Activated naive CD8-positive, alpha-beta T cell treated with anti-CD3 and anti-CD28 coated beads, Interleukin-2, amount 50 U/mL, for 24 hours (primary cell): ENCODE data around the gene TAF6.
"Not testable (repeated sequence)": the region's sequence is repeated elsewhere in the genome, so short reads cannot be mapped to it uniquely, and the experiment has no call there.

Experiments used
- ATAC-seq: fragments of 150-1000 bp; cut with Tn5 transposase; one replicate; pipeline ENCODE4 v1.10.0; 2021
- DNase-seq: peaks from one replicate; pipeline ENCODE4 v3.0.0; 2021
- H3K27ac Mint-ChIP-seq: one replicate; pipeline ENCODE4 v1.8.0; 2021; ENCODE audit warnings: mild to moderate bottlenecking, mixed read lengths
- H3K27me3 Mint-ChIP-seq: one replicate; pipeline ENCODE4 v1.8.0; 2021; ENCODE audit warnings: mixed read lengths
- H3K36me3 Mint-ChIP-seq: one replicate; pipeline ENCODE4 v1.8.0; 2021; ENCODE audit warnings: low read depth, mixed read lengths
- H3K4me1 Mint-ChIP-seq: one replicate; pipeline ENCODE4 v1.8.0; 2021; ENCODE audit warnings: mixed read lengths
- H3K4me3 Mint-ChIP-seq: one replicate; pipeline ENCODE4 v1.8.0; 2021; ENCODE audit warnings: mild to moderate bottlenecking, moderate library complexity, mixed read lengths
- H3K9me3 Mint-ChIP-seq: one replicate; pipeline ENCODE4 v1.8.0; 2021; ENCODE audit warnings: mixed read lengths

Gene TAF6

DNA sequence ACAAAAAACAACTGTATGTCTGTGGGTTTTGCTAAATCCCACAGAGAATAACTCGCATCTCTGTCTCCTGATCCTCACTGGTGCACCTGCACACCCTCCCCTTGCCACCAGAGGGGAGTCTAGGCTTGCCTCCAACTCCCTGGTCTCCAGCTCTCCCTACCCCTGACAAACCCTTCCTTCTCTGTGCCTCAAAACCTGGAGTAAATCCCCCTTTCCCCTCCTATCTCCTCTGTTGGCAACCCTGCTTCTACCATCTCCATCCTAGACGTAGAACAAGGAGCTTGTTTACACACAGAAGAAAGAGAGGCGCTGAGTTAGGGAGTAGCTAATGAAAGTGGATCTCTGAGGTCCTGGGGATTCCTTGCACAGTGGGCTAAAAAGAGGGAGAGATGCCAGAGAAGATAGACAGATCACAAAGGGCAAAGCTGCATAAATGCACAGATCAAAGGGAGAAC, 13.6 kb upstream of the TAF6 start:
- Mint-ChIP-seq H3K27ac (no peak overlapping the region), H3K27me3 (no peaks in the 10 kb centered on the region), H3K4me3 (no peak overlapping the region), H3K4me1 (peaks cover 22% of the 10 kb centered on the region), H3K36me3 (no peaks in the 10 kb centered on the region), H3K9me3 (no peaks in the 10 kb centered on the region)
- ATAC-seq (peak; percentile 80), DNase-seq (peak; percentile 68)

DNA sequence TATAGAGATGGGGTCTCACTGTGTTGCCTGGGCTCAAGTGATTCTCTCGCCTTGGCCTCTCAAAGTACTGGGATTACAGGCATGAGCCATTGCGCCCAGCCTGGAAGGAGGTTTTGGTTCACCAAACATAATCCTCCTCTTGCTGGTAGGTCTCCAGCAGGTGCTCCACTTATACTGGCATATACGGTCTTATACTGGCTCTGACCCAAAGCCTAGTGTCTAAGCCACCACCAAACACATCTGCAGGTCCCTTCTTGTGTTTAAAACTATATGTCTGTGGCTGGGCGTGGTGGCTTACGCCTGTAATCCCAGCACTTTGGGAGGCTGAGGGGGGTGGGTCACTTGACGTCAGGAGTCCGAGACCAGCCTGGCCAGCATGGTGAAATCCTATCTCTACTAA, 13.0 kb upstream of the TAF6 start:
- ATAC-seq, result no peak
- Mint-ChIP-seq H3K27me3 (no peaks in the 10 kb centered on the region), H3K27ac (no peak overlapping the region), H3K36me3 (no peaks in the 10 kb centered on the region), H3K4me1 (peaks cover 21% of the 10 kb centered on the region), H3K4me3 (no peak overlapping the region), H3K9me3 (no peaks in the 10 kb centered on the region)
- DNase-seq, result no peak

DNA sequence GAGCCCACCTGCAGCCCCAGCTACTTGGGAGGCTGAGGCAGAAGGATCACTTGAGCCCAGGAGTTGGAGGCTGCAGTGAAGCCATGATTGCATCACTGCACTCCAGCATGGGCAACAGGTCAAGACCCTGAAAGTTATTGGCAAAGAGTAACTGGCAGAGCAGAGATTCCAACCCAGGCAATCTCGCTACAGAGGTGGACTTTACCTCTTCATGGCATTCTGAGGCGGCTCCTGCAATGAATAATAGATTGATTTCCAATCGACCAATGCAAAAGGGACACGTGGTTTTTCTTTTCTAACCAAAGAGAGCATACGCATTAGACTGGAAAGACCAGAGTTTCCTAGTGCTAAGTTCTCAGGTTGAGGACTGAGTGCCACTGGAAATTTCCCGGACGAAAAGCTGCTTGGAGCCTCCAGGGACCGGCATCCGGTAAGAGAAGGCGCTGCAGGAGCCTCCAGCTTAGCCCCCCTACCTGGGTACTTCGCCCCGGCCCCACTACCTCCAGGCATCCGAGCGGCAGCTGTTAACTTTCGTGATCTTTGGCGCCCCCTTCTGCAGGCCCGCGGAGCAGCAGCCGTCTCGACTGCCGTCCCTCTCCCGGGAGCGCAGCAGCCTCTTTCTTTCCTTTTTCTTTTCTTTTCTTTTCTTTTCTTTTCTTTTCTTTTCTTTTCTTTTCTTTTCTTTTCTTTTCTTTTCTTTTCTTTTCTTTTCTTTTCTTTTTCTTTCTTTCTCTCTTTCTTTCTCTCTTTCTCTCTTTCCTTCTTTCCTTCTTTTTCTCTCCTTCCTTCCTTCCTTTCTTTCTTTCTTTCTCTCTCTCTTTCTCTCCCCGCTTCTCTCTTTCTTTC, 11.7 kb upstream of the TAF6 start:
- H3K4me3 Mint-ChIP-seq, result no peak overlapping the region
- no peak for ATAC-seq
- H3K27ac Mint-ChIP-seq, result no peak overlapping the region

DNA sequence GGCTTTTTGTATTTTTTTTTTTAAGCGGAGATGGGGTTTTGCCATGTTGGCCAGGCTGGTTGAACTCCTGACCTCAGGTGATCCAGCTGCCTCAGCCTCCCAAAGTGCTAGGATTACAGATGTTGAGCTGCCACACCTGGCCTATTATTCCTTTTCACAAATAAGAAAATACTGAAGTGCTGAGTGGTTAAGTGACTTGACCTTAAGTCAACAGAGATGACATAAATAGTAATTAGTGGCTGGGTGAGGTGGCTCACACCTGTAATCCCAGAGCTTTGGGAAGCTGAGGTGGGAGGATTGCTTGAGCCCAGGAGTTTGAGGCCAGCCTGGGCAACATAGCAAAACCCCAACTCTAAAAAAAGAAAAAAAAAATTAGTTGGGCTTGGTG, 11.1 kb upstream of the TAF6 start:
- not testable (repeated sequence) for H3K9me3 Mint-ChIP-seq, H3K4me3 Mint-ChIP-seq, H3K27ac Mint-ChIP-seq, H3K36me3 Mint-ChIP-seq, DNase-seq, H3K27me3 Mint-ChIP-seq, ATAC-seq
- H3K4me1 Mint-ChIP-seq, result peaks cover 38% of the 10 kb centered on the region

More for the DNA sequence above, 11.7 kb upstream of the TAF6 start:
- no peaks in the 10 kb centered on the region for H3K27me3 Mint-ChIP-seq
- peaks cover 4% of the 10 kb centered on the region for H3K36me3 Mint-ChIP-seq
- peaks cover 32% of the 10 kb centered on the region for H3K4me1 Mint-ChIP-seq
- DNase-seq, result peak; percentile 92
- no peaks in the 10 kb centered on the region for H3K9me3 Mint-ChIP-seq

DNA sequence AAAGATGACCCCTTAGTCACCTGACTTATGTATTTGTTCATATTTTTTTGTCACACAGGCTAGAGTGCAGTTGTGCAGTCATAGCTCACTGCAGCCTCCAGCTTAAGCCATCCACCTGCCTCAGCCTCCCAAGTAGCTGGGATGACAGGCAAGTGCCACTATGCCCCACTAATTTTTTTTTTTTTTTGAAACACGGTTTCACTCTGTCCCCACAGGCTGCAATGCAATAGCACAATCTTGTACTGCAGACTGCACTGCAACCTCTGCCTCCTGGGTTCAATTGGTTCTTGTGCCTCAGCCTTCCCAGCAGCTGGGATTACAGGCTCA, 9.4 kb upstream of the TAF6 start:
- H3K9me3 Mint-ChIP-seq, result no peaks in the 10 kb centered on the region
- ATAC-seq, result no peak
- H3K27me3 Mint-ChIP-seq, result no peaks in the 10 kb centered on the region
- H3K4me1 Mint-ChIP-seq, result peaks cover 48% of the 10 kb centered on the region
- peak overlapping the region; percentile 99 for H3K4me3 Mint-ChIP-seq
- no peak overlapping the region for H3K27ac Mint-ChIP-seq
- no peak for DNase-seq
- H3K36me3 Mint-ChIP-seq, result peaks cover 5% of the 10 kb centered on the region

DNA sequence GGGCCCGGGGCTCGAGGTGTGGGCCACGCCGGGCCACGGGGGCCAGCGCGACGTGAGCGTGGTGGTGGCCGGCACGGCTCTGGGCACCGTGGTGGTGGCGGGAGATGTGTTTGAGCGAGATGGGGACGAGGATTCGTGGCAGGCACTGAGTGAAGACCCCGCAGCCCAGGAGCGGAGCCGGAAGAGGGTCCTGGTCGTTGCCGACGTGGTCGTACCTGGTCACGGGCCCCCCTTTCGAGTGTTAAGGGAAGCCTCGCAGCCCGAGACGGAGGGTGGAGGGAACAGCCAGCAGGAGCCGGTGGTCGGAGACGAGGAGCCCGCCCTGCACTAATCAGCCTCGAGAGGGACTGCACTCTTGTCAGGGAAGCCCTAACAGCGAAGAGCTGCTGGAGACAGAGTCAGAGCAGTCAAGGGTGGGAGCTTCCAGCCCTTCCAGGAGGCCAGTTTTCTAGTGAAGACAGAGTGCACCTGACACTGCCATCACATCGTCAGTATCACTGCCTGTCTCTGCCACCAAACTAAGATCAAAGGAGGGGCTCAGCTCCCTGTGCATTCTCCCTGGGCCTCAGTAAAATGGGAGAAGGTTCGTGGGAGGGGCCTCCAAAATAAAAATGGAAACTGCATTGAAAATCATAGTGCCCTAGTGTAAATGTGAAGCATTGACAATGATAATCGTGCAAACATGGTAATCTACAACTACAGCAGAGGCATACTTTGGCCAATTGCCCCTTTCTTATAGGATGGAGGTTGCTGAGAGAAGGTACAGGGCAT, 8.9 kb upstream of the TAF6 start:
- Mint-ChIP-seq H3K36me3 (peaks cover 5% of the 10 kb centered on the region), H3K9me3 (no peaks in the 10 kb centered on the region), H3K27me3 (no peaks in the 10 kb centered on the region), H3K27ac (no peak overlapping the region), H3K4me3 (peak overlapping the region; percentile 99), H3K4me1 (peaks cover 48% of the 10 kb centered on the region)
- ATAC-seq (peak; percentile 18), DNase-seq (peak; percentile 33)

DNA sequence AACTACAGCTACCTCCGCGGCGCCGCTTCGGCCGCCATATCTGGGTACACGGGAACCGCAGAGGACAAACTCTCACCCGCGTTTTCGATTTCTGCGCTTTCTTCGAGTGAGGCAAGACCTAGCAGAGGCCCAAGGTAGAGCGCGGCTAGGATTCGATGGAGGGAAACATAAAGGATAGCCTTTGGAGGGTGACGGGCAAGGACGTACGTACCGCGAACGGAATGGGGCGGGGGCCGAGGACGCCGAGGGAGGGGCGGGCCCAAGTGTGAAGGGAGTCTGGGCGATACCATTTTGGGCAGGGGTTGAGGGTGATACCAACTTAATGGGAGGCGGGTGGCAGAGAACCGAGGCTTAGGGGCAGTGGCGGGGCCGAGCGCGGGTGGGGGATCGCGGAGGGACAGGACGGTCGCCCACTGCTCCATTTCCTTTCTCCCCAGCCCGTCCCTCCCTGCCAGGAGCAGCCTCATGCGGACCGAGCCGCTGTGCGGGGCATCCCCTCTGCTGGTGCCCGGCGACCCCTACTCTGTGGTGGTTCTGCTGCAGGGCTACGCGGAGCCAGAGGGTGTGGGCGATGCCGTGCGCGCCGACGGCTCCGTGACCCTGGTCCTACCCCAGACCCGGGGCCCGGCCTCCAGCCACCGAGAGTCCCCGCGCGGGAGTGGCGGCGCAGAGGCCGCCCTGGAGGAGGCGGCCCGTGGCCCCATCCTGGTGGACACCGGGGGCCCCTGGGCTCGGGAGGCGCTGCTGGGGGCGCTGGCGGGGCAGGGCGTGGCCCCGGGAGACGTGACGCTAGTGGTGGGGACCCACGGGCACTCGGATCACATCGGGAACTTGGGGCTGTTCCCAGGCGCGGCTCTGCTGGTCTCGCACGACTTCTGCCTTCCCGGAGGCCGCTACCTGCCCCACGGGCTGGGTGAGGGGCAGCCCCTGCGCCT, 8.0 kb upstream of the TAF6 start, which contains the start of gene MBLAC1:
Gene MBLAC1, plus strand, starts transcription at position 37 of the 935 bp plus-strand sequence. Its CDS starts 429 bp downstream, at position 466.
- peak; percentile 67 for ATAC-seq
- H3K4me3 Mint-ChIP-seq, result peak within 1 kb of the TSS; percentile 99
- peak within 1 kb of the TSS; percentile 99 for H3K27ac Mint-ChIP-seq
- no peaks in the 10 kb centered on the region for H3K27me3 Mint-ChIP-seq
- peaks cover 43% of the 10 kb centered on the region for H3K4me1 Mint-ChIP-seq
- peaks cover 9% of the 10 kb centered on the region for H3K36me3 Mint-ChIP-seq
- peak; percentile 90 for DNase-seq
- H3K9me3 Mint-ChIP-seq, result no peaks in the 10 kb centered on the region

DNA sequence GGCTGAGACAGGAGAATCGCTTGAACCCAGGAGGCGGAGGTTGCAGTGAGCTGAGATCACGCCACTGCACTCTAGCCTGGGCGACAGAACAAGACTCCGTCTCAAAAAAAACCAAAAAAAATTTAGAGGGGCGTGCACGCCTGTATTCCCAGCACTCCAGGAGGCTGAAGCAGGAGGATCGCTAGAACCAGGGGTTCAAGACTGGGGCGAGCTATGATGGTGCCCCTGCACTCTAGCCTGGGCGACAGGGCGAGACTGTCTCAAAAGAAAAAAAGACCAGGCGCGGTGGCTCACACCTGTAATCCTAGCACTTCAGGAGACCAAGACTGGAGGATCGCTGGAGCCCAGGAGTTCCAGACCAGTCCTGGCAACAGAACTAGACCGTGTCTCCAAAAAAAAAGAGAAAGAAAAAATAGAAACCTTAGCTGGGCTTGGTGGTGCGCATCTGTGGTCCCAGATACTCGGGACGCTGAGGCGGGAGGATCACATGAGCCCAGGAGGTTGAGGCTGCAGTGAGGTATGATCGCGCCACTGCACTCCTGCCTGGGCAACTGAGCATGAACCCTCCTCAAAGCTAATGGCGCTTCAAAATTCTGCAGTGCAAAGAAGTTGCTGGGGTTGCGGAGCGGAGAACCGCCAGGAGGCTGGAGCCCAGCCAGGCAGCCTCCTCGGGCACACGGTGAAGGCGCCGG, 7.2 kb upstream of the TAF6 start:
- peak; percentile 30 for ATAC-seq
- no peak for DNase-seq
- Mint-ChIP-seq H3K27ac (peak overlapping the region; percentile 99), H3K4me1 (peaks cover 44% of the 10 kb centered on the region), H3K4me3 (peak overlapping the region; percentile 99), H3K36me3 (peaks cover 9% of the 10 kb centered on the region), H3K9me3 (no peaks in the 10 kb centered on the region), H3K27me3 (no peaks in the 10 kb centered on the region)

DNA sequence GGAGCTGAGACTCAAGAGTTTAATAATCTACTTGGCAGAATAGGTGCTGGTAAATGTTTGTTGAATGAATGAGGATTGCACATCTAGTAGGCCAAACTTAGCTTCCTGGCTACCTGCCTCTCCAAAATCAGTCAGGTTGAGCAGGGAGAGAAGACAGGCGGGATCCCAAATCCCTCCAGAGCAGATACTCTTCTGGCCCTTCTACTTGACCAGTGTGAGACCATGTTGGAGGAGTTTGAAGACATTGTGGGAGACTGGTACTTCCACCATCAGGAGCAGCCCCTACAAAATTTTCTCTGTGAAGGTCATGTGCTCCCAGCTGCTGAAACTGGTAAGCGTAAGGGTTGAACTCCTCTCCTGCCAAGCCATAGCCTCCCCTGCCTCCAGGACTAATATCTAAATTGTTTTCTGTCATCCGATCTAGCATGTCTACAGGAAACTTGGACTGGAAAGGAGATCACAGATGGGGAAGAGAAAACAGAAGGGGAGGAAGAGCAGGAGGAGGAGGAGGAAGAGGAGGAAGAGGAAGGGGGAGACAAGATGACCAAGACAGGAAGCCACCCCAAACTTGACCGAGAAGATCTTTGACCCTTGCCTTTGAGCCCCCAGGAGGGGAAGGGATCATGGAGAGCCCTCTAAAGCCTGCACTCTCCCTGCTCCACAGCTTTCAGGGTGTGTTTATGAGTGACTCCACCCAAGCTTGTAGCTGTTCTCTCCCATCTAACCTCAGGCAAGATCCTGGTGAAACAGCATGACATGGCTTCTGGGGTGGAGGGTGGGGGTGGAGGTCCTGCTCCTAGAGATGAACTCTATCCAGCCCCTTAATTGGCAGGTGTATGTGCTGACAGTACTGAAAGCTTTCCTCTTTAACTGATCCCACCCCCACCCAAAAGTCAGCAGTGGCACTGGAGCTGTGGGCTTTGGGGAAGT, 5.4 kb upstream of the TAF6 start:
- Mint-ChIP-seq H3K27me3 (no peaks in the 10 kb centered on the region), H3K4me3 (no peak overlapping the region)
- ATAC-seq, result no peak

DNA sequence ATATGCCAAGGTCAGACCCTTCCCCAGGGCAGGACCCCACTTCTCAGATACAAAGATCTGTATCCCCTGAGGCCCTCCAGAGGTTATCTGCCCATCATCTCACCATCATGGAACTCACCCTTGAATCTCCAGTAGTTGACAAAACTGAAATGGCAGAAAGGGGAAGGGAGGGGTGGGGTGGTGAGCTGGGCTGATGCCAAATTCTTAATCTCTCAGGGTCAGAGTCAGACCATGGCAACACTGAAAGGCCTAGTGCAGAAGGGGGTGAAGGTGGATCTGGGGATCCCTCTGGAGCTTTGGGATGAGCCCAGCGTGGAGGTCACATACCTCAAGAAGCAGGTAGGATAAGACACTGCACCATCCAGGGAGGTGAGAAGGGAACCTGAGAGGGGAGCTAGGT, 3.4 kb upstream of the TAF6 start:
- no peak overlapping the region for H3K27ac Mint-ChIP-seq
- DNase-seq, result no peak

More for the DNA sequence above, 5.4 kb upstream of the TAF6 start:
- Mint-ChIP-seq H3K27ac (peak overlapping the region; percentile 56), H3K4me1 (peaks cover 50% of the 10 kb centered on the region), H3K36me3 (peaks cover 10% of the 10 kb centered on the region), H3K9me3 (no peaks in the 10 kb centered on the region)
- DNase-seq, result no peak

DNA sequence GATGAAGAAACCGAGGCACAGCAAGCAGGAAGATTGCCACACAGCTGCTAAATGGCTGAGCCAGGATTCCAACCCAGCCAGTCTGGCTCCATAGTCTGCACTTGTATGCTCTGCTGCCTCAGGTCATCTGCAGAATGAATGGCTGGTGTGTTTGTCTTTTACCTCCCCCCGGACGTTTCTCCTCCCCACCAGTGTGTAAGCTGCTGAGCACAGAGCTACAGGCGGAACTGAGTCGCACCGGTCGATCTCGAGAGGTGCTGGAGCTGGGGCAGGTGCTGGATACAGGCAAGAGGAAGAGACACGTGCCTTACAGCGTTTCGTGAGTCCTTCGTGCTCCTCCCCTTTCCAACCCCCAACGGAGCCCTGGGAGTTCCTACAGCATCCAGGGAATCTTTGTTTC, 2.9 kb upstream of the TAF6 start:
- Mint-ChIP-seq H3K27ac (no peak overlapping the region), H3K27me3 (no peaks in the 10 kb centered on the region), H3K4me1 (peaks cover 55% of the 10 kb centered on the region), H3K36me3 (peaks cover 16% of the 10 kb centered on the region), H3K4me3 (no peak overlapping the region), H3K9me3 (no peaks in the 10 kb centered on the region)
- DNase-seq (no peak), ATAC-seq (no peak)

More for the DNA sequence above, 3.4 kb upstream of the TAF6 start:
- H3K27me3 Mint-ChIP-seq, result no peaks in the 10 kb centered on the region
- H3K4me3 Mint-ChIP-seq, result no peak overlapping the region
- H3K9me3 Mint-ChIP-seq, result no peaks in the 10 kb centered on the region
- peaks cover 56% of the 10 kb centered on the region for H3K4me1 Mint-ChIP-seq
- peaks cover 16% of the 10 kb centered on the region for H3K36me3 Mint-ChIP-seq
- no peak for ATAC-seq

DNA sequence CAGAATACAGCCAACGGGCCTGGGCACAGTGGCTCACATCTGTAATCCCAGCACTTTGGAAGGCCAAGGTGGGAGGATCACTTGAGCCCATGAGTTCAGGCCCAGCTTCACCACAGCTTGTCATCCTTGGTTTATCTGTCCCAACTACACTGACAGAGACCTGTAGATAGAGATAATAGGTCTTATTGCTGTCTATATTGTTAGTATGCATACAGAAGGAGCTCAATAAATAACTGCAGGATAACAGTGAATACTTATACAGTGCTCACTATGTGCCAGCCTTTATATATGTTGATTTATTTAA, 1.5 kb upstream of the TAF6 start:
- Mint-ChIP-seq H3K4me3 (peak overlapping the region; percentile 94), H3K4me1 (peaks cover 43% of the 10 kb centered on the region), H3K9me3 (no peaks in the 10 kb centered on the region), H3K27ac (peak overlapping the region; percentile 99), H3K36me3 (peaks cover 15% of the 10 kb centered on the region), H3K27me3 (no peaks in the 10 kb centered on the region)
- ATAC-seq (no peak), DNase-seq (no peak)
